GM23248 (cell line): ENCODE measurements around the gene SAMD14. TPM values are rescaled to one million over a fixed set of nuclear protein-coding genes. Genes with fewer than 3 reads are reported as not detected.
A peak's percentile ranks its signal among the peaks of the same experiment; 100 is the strongest.

Experiments used
- DNase-seq: peaks from one replicate; pipeline ENCODE4 v3.0.0-alpha.2; 2015
- H2AFZ ChIP-seq: fragments of 200-600 bp; sonication (generic); 2 replicates; pipeline ENCODE4 v1.6.1; 2016; ENCODE audit warnings: antibody characterized with exemption
- H3F3A ChIP-seq: fragments of 200-600 bp; sonication (generic); 2 replicates; pipeline ENCODE4 v1.6.1; 2016; ENCODE audit warnings: mild to moderate bottlenecking, antibody characterized with exemption, mixed run types; ENCODE audit not compliant: insufficient read depth
- H3K27ac ChIP-seq: fragments of 200-600 bp; sonication (generic); 2 replicates; pipeline ENCODE4 v1.5.1; 2016; ENCODE audit warnings: mild to moderate bottlenecking
- H3K27me3 ChIP-seq: fragments of 200-600 bp; sonication (generic); replicated peaks from 2 replicates; pipeline ENCODE4 v1.6.1; 2016; ENCODE audit warnings: mild to moderate bottlenecking; ENCODE audit not compliant: insufficient read depth
- H3K36me3 ChIP-seq: fragments of 200-600 bp; sonication (generic); 2 replicates; pipeline ENCODE4 v1.6.1; 2016; ENCODE audit warnings: low read depth, mild to moderate bottlenecking
- H3K4me1 ChIP-seq: fragments of 200-600 bp; sonication (generic); 2 replicates; pipeline ENCODE4 v1.6.1; 2016; ENCODE audit warnings: mild to moderate bottlenecking; ENCODE audit not compliant: insufficient read depth
- H3K4me2 ChIP-seq: fragments of 200-600 bp; sonication (generic); one replicate; pipeline ENCODE4 v1.6.1; 2016; ENCODE audit warnings: mild to moderate bottlenecking; ENCODE audit not compliant: unreplicated experiment
- H3K4me3 ChIP-seq: fragments of 200-600 bp; sonication (generic); 2 replicates; pipeline ENCODE4 v1.5.1; 2016; ENCODE audit warnings: mild to moderate bottlenecking
- H3K79me2 ChIP-seq: fragments of 200-600 bp; sonication (generic); 2 replicates; pipeline ENCODE4 v1.6.1; 2016; ENCODE audit warnings: mild to moderate bottlenecking; ENCODE audit not compliant: insufficient read depth
- H3K9ac ChIP-seq: fragments of 200-600 bp; sonication (generic); 2 replicates; pipeline ENCODE4 v1.6.1; 2016; ENCODE audit warnings: mild to moderate bottlenecking
- H3K9me2 ChIP-seq: fragments of 200-600 bp; sonication (generic); 2 replicates; pipeline ENCODE4 v1.6.1; 2016; ENCODE audit warnings: mixed run types, mild to moderate bottlenecking, moderate library complexity; ENCODE audit not compliant: insufficient read depth
- H3K9me3 ChIP-seq: fragments of 200-600 bp; sonication (generic); one replicate; pipeline ENCODE4 v1.6.1; 2017; ENCODE audit warnings: low read depth
- H4K20me1 ChIP-seq: fragments of 200-600 bp; sonication (generic); 2 replicates; pipeline ENCODE4 v1.6.0; 2016; ENCODE audit not compliant: insufficient read depth
- EZH2 ChIP-seq: fragments of 200-600 bp; sonication (generic); IDR thresholded peaks from 2 replicates; pipeline ENCODE4 v1.6.1; 2018; ENCODE audit warnings: antibody characterized with exemption, mild to moderate bottlenecking; ENCODE audit not compliant: insufficient read depth, poor library complexity, severe bottlenecking
- EZH2phosphoT487 ChIP-seq: fragments of 200-600 bp; sonication (generic); IDR thresholded peaks from 2 replicates; pipeline ENCODE4 v1.6.1; 2018; ENCODE audit warnings: antibody characterized with exemption, moderate library complexity, mild to moderate bottlenecking, low read depth; ENCODE audit not compliant: insufficient read depth
- WGBS, 2 experiments: methylation state at CpG; one replicate each; pipeline ENCODE4 v1.1.6; 2015 to 2017; ENCODE audit warnings: low lambda C conversion rate in 2 of 2, low coverage in 1 of 2; ENCODE audit errors: missing lambda C conversion rate in 2 of 2; 5-methylcytosine and 5-hydroxymethylcytosine counted together
- in situ Hi-C: fragments of 300-500 bp; cut with MboI; formaldehyde crosslinking; loops from 2 replicates; pipeline ENCODE4 v1.15.0; 2020
- polyA plus RNA-seq: library from polyadenylated mRNA; unstranded; fragments of >200 nt; fragmentation: Nextera tagmentation; extraction: Ambion mirVana; gene quantifications from 2 replicates; pipeline ENCODE4 v1.2.1, GENCODE V29; 2016
- total RNA-seq: library from RNA; depleted of rRNA; stranded (reverse); fragments of >200 nt; shearing (Covaris generic); gene quantifications from 2 replicates; pipeline ENCODE4 v1.2.3, GENCODE V29; 2014; rRNA removed

Gene SAMD14
- total and polyA plus RNA-seq, 2 experiments from 2014 or later, result 1.3 to 3.0 TPM

- Histone ChIP-seq H3K4me2 (peak overlapping the region; percentile 90), H3K27ac (peak overlapping the region; percentile 97), H3K9me3 (no peaks in the 10 kb centered on the region), H3K36me3 (no peaks in the 10 kb centered on the region; the same call in 1 of the 2 replicates), H4K20me1 (no peaks in the 10 kb centered on the region), H3K4me3 (peak overlapping the region; percentile 24), H3K9me2 (no peaks in the 10 kb centered on the region), H3K4me1 (peaks cover 85% of the 10 kb centered on the region), H3F3A (peaks cover 84% of the 10 kb centered on the region), H2AFZ (no peak overlapping the region), H3K9ac (peak overlapping the region; percentile 83), H3K79me2 (peaks cover 77% of the 10 kb centered on the region), H3K27me3 (no peaks in the 10 kb centered on the region)
- DNase-seq, result peak; percentile 70
- WGBS, 2 experiments, result 93 to 99% methylated on average over 9 of the region's 9 CpGs
- in situ Hi-C loops, result no loop called here
- no peak for TF ChIP-seq EZH2phosphoT487
- no peak for TF ChIP-seq EZH2
These were observed 68.8 kb downstream of the SAMD14 start for GRCh38 chr17:50060951-50061712.

Other genes with a start within 250 kb of the SAMD14 start
- 0.76 TPM in 1 of 2 replicates, not detected in the other for gene DLX4, start 161.0 kb downstream of the SAMD14 start, total RNA-seq
- 0.15 and 0.40 TPM in 2 replicates for gene DLX4, start 161.0 kb downstream of the SAMD14 start, polyA plus RNA-seq
- gene DLX3, start 134.9 kb downstream of the SAMD14 start, total RNA-seq, result 0.43 and 0.51 TPM in 2 replicates
- gene DLX3, start 134.9 kb downstream of the SAMD14 start, polyA plus RNA-seq, result 1.0 and 1.4 TPM in 2 replicates
- gene ITGA3, start 74.0 kb downstream of the SAMD14 start, total RNA-seq, result 321 and 330 TPM in 2 replicates
- gene ITGA3, start 74.0 kb downstream of the SAMD14 start, polyA plus RNA-seq, result 105 and 111 TPM in 2 replicates
- 25.9 and 30.2 TPM in 2 replicates for gene PDK2, start 34.8 kb downstream of the SAMD14 start, total RNA-seq
- gene PDK2, start 34.8 kb downstream of the SAMD14 start, polyA plus RNA-seq, result 48.1 and 56.0 TPM in 2 replicates
- gene PPP1R9B, start 20.5 kb upstream of the SAMD14 start, total RNA-seq, result 62.0 and 69.4 TPM in 2 replicates
- 2.3 and 3.2 TPM in 2 replicates for gene PPP1R9B, start 20.5 kb upstream of the SAMD14 start, polyA plus RNA-seq
- 1.6 TPM in 1 of 2 replicates, not detected in the other for gene SGCA, start 35.8 kb upstream of the SAMD14 start, total RNA-seq
- 1.4 and 1.8 TPM in 2 replicates for gene SGCA, start 35.8 kb upstream of the SAMD14 start, polyA plus RNA-seq
- 6,472 and 7,860 TPM in 2 replicates for gene COL1A1, start 71.5 kb upstream of the SAMD14 start, total RNA-seq
- gene COL1A1, start 71.5 kb upstream of the SAMD14 start, polyA plus RNA-seq, result 15,283 and 15,653 TPM in 2 replicates
- 0.32 TPM in 1 of 2 replicates, not detected in the other for gene TMEM92, start 144.3 kb upstream of the SAMD14 start, total RNA-seq
- 0.61 TPM in 1 of 2 replicates, not detected in the other for gene TMEM92, start 144.3 kb upstream of the SAMD14 start, polyA plus RNA-seq
- gene XYLT2, start 216.0 kb upstream of the SAMD14 start, total RNA-seq, result 43.6 and 70.1 TPM in 2 replicates
- 25.3 and 27.3 TPM in 2 replicates for gene XYLT2, start 216.0 kb upstream of the SAMD14 start, polyA plus RNA-seq
- 49.3 and 57.9 TPM in 2 replicates for gene MRPL27, start 243.0 kb upstream of the SAMD14 start, total RNA-seq
- 115 and 120 TPM in 2 replicates for gene MRPL27, start 243.0 kb upstream of the SAMD14 start, polyA plus RNA-seq
- 1.1 and 4.3 TPM in 2 replicates for gene EME1, start 243.1 kb upstream of the SAMD14 start, total RNA-seq
- 3.8 and 4.1 TPM in 2 replicates for gene EME1, start 243.1 kb upstream of the SAMD14 start, polyA plus RNA-seq